Frontal cortex (tissue), 4 donors: ENCODE data around the gene DNER. TPM values are rescaled to one million over a fixed set of nuclear protein-coding genes. Genes with fewer than 3 reads are reported as not detected.

Source experiments
- DNase-seq, 2 donors: peaks; one replicate each; pipeline ENCODE4 v3.0.0; 2012; ENCODE audit warnings: low spot score in 2 of 2
- FAIRE-seq: peaks from 2 replicates; lab custom pipeline; 2012; peaks lifted over from hg19 to GRCh38; lab: Jason Lieb, UNC
- small RNA-seq: library from RNA; depleted of rRNA; stranded (forward); fragments of <200 nt; gene quantifications from one replicate; pipeline ENCODE3, GENCODE V24; 2014
- total RNA-seq: library from RNA; depleted of rRNA; stranded (reverse); fragments of >200 nt; gene quantifications from one replicate; pipeline ENCODE4 v1.2.3, GENCODE V29; 2014
- donor health status: control.
- donor health status: control.
- donor health status: control.

The DNER gene
- total RNA-seq, 1 donor from 2014 or later = 79.9 TPM

DNA sequence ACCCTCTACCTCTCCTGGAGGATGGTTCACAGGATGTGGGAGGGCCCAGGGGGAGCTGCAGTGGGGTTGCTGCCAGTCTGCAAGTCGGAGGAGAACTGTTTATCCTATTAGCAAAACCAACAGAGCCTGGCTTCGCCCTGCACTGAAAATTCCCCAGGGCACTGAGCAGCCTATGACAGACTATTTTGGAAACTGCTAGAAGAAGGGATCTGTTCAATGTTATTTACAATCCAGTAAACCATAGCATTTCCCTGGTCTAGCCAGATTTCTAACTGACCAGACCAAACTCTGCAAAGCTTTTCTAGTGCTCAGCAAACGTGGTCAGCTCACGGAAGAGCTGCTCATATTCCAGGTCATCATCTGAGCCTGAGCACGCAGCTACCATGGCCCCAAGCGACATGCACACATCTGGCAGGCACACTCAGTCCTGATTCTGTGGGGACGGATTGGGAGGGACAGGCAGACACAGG, 378.4 kb downstream of the DNER start:
- no peak for DNase-seq
- no peak for FAIRE-seq

DNA sequence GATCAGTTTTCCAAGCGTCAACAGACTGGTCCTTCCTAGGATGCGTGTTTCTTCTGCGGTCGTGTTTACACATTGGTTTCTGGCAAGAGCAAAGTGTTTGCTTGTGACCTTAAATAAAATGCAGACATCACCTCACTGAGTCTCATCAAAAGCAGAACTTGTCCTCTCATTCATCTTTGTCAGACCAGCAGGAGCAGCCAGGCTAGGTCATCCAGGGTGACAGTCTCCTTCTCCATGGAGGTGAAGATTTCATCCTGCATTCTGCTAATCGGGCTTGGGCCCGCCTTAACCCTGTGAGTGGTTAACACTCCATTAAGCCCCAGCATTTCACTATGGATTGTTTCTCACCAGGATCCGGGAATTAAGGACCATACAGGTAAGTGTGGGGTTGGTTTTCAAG, 379.0 kb downstream of the DNER start:
- no peak for FAIRE-seq
- DNase-seq = no peak

GRCh38 chr2:229330952-229331351, 383.4 kb downstream of the DNER start:
- no peak for FAIRE-seq
- no peak for DNase-seq

DNA sequence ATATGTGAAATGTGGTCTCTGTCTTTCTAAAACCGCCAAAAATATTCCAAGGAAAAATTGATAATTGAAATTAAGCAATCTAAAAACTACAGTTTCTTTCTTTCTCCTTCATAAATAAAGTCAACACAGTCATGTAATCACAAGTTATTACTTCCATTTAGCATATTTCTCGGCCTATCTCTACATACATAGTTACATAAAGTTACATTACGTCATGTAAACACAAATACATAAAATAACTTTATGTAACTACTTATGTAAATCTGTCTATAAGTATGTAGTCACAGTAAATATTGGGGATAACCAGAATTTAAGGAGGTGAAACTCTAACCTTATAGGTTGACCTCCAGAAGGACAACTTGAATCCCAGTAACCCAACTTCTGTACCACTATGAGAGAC, 394.8 kb downstream of the DNER start:
- DNase-seq (no peak), FAIRE-seq (no peak)

GRCh38 chr2:229314117-229314516, 400.2 kb downstream of the DNER start:
- no peak for DNase-seq
- FAIRE-seq = no peak

DNA sequence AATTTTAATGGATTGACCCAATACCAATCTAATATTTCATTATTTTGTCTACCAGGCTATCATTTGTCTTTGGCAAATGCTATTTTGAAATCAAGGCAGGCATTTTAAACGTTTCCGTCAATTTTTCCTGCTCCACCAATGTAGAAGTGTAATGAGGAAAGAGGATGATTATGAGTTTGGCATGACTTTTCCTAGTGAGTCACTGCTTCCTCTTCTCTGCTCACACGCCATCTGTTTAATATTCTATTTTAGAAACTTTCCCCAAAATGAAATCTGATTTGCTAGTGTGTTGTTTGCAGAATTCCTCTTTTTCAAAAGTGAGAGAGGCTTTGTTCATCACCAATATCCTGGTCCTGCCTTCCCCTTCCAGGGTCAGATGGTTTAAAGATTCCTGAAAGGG, 400.8 kb downstream of the DNER start:
- FAIRE-seq = no peak
- no peak for DNase-seq

Small RNA genes lying within 50 kb of the gene (small RNA-seq; reads per million reads assigned to genes)
- gene RNU7-9P = not detected

Other genes starting within 250 kb of the DNER start
- 168 TPM for gene TRIP12, start 207.5 kb upstream of the DNER start, total RNA-seq
- gene FBXO36, start 207.9 kb upstream of the DNER start, total RNA-seq = 7.3 TPM